LNCaP clone FGC (cell line): Measurements from ENCODE around the gene TMEM51.

Source experiments
- DNase-seq: peaks from one replicate; pipeline ENCODE4 v3.0.0-alpha.2; 2011; ENCODE audit warnings: low read depth
- H3K4me3 ChIP-seq: 2 replicates; pipeline ENCODE4 v1.5.1; 2011; ENCODE audit warnings: mild to moderate bottlenecking, low read depth, low read length, control low read depth
- CTCF ChIP-seq: IDR thresholded peaks from 2 replicates; pipeline ENCODE4 v1.5.1; 2012; ENCODE audit warnings: mild to moderate bottlenecking; ENCODE audit not compliant: control insufficient read depth, insufficient read depth; ENCODE audit errors: extremely low read depth

The TMEM51 gene

GRCh38 chr1:15181564-15181963 is 28.0 kb downstream of the TMEM51 start:
- DNase-seq, result no peak
- TF ChIP-seq CTCF, result no peak

GRCh38 chr1:15184436-15185241 is 31.1 kb downstream of the TMEM51 start:
- no peak overlapping the region for H3K4me3 ChIP-seq
- DNase-seq, result no peak
- no peak for TF ChIP-seq CTCF

More at GRCh38 chr1:15181564-15181963, 28.0 kb downstream of the TMEM51 start:
- no peak overlapping the region for H3K4me3 ChIP-seq

GRCh38 chr1:15185617-15186016 is 32.1 kb downstream of the TMEM51 start:
- no peak overlapping the region for H3K4me3 ChIP-seq

GRCh38 chr1:15186073-15186845 is 32.7 kb downstream of the TMEM51 start:
- no peak for TF ChIP-seq CTCF
- no peak overlapping the region for H3K4me3 ChIP-seq
- DNase-seq, result no peak

More at GRCh38 chr1:15185617-15186016, 32.1 kb downstream of the TMEM51 start:
- TF ChIP-seq CTCF, result no peak
- no peak for DNase-seq

- DNase-seq, result no peak
- TF ChIP-seq CTCF, result no peak
- H3K4me3 ChIP-seq, result no peak overlapping the region
Measured at GRCh38 chr1:15186846-15187151, 33.3 kb downstream of the TMEM51 start.

GRCh38 chr1:15187175-15188129 is 33.9 kb downstream of the TMEM51 start:
- no peak for TF ChIP-seq CTCF
- no peak overlapping the region for H3K4me3 ChIP-seq
- no peak for DNase-seq
